Activated T-helper 1 cell treated with anti-CD3 and anti-CD28 coated beads, Interleukin-12 subunit alpha, Interleukin-12 subunit beta, Interleukin-2, Interleukin-4 antibody, amounts not matched to agents 30 ng/mL and 10 ng/mL and 1 ng/mL, durations not matched to agents 14 hours and 24 hours and 36 hours (primary cell): ENCODE results near the gene INSYN2B. TPM values are rescaled to one million over a fixed set of nuclear protein-coding genes. Genes with fewer than 3 reads are reported as not detected.

Experiments
- DNase-seq: peaks from one replicate; pipeline ENCODE4 v3.0.0; 2021; ENCODE audit warnings: low spot score
- H3K27ac Mint-ChIP-seq: one replicate; pipeline ENCODE4 v1.8.0; 2021; ENCODE audit warnings: mild to moderate bottlenecking, mixed read lengths
- H3K27me3 Mint-ChIP-seq: one replicate; pipeline ENCODE4 v1.8.0; 2022; ENCODE audit warnings: mild to moderate bottlenecking, moderate library complexity, mixed read lengths; ENCODE audit not compliant: insufficient read depth
- H3K36me3 Mint-ChIP-seq: one replicate; pipeline ENCODE4 v1.8.0; 2021; ENCODE audit warnings: low read depth, mixed read lengths
- H3K4me1 Mint-ChIP-seq: one replicate; pipeline ENCODE4 v1.8.0; 2021; ENCODE audit warnings: low read depth, mixed read lengths
- H3K4me3 Mint-ChIP-seq: one replicate; pipeline ENCODE4 v1.8.0; 2021; ENCODE audit warnings: mild to moderate bottlenecking, moderate library complexity, mixed read lengths
- H3K9me3 Mint-ChIP-seq: one replicate; pipeline ENCODE4 v1.8.0; 2021; ENCODE audit warnings: mixed read lengths
- intact Hi-C: fragments of 100-400 bp; cut with micrococcal nuclease; formaldehyde crosslinking; loops from one replicate; pipeline ENCODE4 v1.15.1; 2024
- total RNA-seq: library from RNA; stranded (reverse); gene quantifications from 2 replicates; pipeline ENCODE4 v1.2.3, GENCODE V29; 2022

The INSYN2B gene
- total RNA-seq: not detected in 2 replicates

DNA sequence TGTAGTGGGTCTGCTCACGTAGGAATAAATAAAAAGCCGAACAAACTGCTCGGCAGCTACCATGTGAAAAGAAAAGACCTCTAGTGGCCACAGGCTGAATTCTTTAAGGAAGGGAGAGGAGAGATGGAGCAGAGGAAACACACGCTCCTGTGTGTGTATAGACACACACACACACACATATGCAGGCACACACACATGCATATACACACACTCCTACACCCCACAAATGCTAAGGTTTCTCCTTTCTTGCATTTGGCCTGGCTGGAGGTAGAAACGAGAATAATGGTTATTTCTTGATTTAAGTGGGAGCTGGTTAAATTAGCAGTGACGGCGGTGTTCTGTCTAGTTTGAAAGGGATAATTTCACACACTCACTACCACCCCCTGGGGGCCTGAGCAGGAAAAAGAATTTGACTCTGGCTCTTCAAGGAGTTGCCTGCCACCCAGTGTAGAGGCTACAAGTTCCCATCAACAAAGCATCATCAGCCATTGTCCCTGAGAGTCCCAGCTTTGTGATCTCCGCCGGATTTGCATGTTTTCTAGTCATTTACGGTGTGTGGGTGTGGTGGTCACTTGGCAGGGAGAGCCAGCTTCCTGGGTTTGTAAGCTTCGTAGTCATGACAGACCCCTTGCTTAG is at the start of gene INSYN2B:
INSYN2B (minus strand) TSS at position 78 of the 636 bp plus-strand sequence. CDS start 96,597 bp downstream, outside the sequence.
- Mint-ChIP-seq H3K27me3 (no peaks in the 10 kb centered on the region), H3K27ac (no peak within 1 kb of the TSS), H3K36me3 (peaks cover 11% of the 10 kb centered on the region), H3K4me1 (no peaks in the 10 kb centered on the region), H3K4me3 (no peak within 1 kb of the TSS), H3K9me3 (no peaks in the 10 kb centered on the region)
- intact Hi-C loops: loop anchor here (2.0 to 10.0 kb wide), 2 partner anchors 186 to 276 kb away; no protein-coding TSS in a partner anchor
- no peak for DNase-seq

DNA sequence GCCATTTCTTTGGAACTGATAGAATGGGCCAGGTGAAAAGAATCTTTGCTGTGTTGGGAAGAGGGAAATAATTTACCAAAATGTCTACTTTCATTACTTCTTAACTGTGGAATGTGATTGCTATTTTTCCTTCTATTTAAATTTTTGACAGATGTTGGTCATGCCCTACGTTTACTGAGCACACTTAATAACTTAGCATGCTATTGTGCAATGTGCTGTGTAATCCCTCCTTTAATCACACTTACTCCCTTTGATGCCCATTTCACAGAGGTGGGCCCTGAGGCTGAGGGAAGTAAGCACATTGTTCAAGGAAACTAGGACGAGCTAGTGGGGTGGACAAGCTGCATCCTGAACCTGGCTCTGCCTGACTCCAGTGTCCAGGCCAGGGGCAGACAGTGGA is 47.8 kb upstream of the INSYN2B start:
- H3K27me3 Mint-ChIP-seq: no peaks in the 10 kb centered on the region
- no peaks in the 10 kb centered on the region for H3K4me1 Mint-ChIP-seq
- H3K27ac Mint-ChIP-seq: no peak overlapping the region
- no peaks in the 10 kb centered on the region for H3K9me3 Mint-ChIP-seq
- intact Hi-C loops: no loop called here
- H3K36me3 Mint-ChIP-seq: peaks cover 31% of the 10 kb centered on the region
- no peak for DNase-seq
- H3K4me3 Mint-ChIP-seq: no peak overlapping the region

DNA sequence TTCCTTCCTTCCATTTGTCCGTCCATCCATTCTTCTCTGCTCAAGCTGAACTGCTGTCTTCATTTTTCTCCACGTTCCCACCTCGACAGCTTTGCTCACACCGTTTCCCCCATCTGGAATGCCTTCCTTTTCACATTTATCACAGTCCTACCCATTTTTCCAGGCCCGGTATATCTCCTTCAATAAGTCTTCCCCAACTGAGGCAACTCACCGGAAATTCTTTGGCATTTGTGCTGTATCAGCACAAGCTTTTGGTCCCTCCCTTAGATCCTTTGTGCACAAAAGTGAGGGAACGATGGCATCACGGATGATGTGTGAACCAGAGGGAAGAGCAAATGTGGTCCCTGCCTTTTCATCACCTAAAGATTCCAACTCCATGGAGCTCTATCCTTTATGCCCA is 45.6 kb upstream of the INSYN2B start:
- Mint-ChIP-seq H3K4me3 (no peak overlapping the region), H3K27ac (no peak overlapping the region), H3K4me1 (no peaks in the 10 kb centered on the region), H3K9me3 (no peaks in the 10 kb centered on the region), H3K27me3 (no peaks in the 10 kb centered on the region), H3K36me3 (peaks cover 40% of the 10 kb centered on the region)
- intact Hi-C loops: no loop called here
- no peak for DNase-seq

DNA sequence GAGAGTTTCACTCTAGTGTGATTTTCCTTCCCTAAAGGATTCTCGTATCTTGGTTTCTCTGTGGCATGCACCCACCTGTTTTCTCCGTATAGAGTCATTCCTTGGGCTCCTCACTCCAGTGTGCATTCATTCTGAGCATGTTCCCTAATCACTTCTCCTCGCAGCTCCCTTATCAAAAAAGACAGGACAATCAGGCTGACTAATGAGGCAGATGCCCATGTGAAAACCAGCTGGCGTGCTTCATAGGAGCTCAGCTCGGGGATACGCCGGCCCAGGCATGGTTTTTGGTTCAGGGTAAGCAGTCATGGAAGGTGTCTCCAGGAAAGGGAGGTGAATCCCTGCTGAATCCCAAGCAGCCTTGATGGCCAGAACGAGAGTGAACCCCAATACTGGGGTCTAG is 41.2 kb upstream of the INSYN2B start:
- H3K4me3 Mint-ChIP-seq: no peak overlapping the region
- H3K27ac Mint-ChIP-seq: no peak overlapping the region
- H3K36me3 Mint-ChIP-seq: peaks cover 36% of the 10 kb centered on the region
- H3K9me3 Mint-ChIP-seq: no peaks in the 10 kb centered on the region
- H3K27me3 Mint-ChIP-seq: no peaks in the 10 kb centered on the region
- DNase-seq: no peak
- intact Hi-C loops: no loop called here
- no peaks in the 10 kb centered on the region for H3K4me1 Mint-ChIP-seq

DNA sequence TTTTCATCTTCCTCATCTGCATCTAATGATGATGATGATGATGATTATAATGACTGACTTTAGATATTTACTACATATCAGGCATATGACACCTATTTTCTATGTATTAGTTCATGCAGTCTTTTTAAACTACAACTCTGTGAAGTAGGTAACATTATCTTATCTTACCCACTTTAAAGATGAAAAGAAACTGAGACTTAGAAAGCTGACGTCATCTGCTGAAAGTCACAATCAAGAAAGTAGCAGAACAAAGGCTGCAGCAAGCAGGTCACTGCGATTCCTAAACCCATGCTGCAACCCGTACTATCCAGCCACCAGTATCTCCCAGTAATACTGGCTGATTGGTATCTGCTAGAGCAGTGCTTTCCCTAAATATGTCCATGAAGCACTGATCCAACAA is 40.1 kb upstream of the INSYN2B start:
- Mint-ChIP-seq H3K4me1 (no peaks in the 10 kb centered on the region), H3K9me3 (no peaks in the 10 kb centered on the region), H3K36me3 (peaks cover 33% of the 10 kb centered on the region), H3K27me3 (no peaks in the 10 kb centered on the region), H3K27ac (no peak overlapping the region), H3K4me3 (no peak overlapping the region)
- DNase-seq: no peak
- intact Hi-C loops: no loop called here

DNA sequence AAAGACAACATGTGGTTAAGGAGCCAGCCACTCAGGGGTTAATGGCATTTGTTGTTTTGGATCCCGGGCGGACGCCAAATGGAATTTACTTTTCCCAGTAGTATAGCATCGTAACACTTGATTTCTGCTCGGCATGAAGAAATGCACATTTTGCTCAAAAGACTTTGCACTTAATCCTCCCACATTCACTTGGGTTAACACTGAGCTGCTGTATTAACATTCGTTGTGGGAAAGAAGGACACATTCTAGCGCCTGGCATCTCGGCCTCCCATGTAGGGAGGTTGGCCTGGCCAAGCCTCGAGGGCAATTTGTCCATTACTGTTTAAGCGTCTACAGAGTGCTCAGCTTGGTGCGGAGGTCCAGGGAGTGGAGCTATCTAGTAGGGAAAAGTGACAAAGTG is 32.3 kb upstream of the INSYN2B start:
- no peak for DNase-seq
- intact Hi-C loops: no loop called here
- Mint-ChIP-seq H3K27me3 (no peaks in the 10 kb centered on the region), H3K4me1 (no peaks in the 10 kb centered on the region), H3K36me3 (peaks cover 24% of the 10 kb centered on the region), H3K4me3 (no peak overlapping the region), H3K9me3 (no peaks in the 10 kb centered on the region), H3K27ac (no peak overlapping the region)

DNA sequence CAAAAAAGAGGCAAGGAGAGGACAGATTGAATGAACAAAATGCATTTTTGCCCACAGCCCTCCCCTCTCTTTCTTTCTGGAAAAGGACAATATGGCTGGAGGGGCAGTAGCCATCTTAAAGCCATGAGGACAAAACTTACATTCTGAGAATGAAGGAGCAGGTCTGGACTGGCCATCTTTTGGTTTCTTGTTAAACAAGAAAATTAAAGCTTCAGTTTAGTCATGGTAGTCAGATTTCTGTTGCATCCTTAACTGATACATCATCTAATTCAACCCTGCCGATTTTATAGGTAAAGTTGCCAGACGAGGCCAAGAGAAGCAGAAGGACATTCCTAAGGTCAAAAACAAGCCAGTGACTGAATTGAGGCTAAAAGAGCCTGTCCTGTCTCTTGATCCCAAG is 31.5 kb upstream of the INSYN2B start:
- intact Hi-C loops: no loop called here
- DNase-seq: no peak
- no peaks in the 10 kb centered on the region for H3K27me3 Mint-ChIP-seq
- H3K4me3 Mint-ChIP-seq: no peak overlapping the region
- peaks cover 24% of the 10 kb centered on the region for H3K36me3 Mint-ChIP-seq
- no peaks in the 10 kb centered on the region for H3K9me3 Mint-ChIP-seq
- H3K4me1 Mint-ChIP-seq: no peaks in the 10 kb centered on the region
- H3K27ac Mint-ChIP-seq: no peak overlapping the region

DNA sequence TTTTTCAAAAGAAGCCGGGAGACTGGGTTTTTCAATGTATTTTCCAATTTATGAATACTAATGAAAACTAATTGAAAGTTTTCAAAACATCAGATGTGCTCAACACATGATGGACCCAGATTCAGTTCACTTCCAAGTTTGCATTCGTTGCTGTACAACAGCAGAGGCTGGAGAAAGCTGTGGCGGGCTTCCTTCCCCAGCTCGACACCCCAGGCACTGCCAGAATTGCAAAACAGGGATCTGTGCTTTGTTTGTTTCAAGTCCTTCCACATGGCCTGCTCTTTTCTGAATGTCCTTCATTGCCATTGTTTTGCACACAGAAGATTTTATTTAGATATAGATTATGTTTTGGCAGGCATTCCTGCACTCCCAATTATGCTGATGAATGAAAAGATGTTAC is 30.3 kb upstream of the INSYN2B start:
- Mint-ChIP-seq H3K36me3 (peaks cover 24% of the 10 kb centered on the region), H3K9me3 (no peaks in the 10 kb centered on the region), H3K4me3 (no peak overlapping the region), H3K4me1 (no peaks in the 10 kb centered on the region), H3K27me3 (no peaks in the 10 kb centered on the region), H3K27ac (no peak overlapping the region)
- DNase-seq: no peak
- intact Hi-C loops: no loop called here

DNA sequence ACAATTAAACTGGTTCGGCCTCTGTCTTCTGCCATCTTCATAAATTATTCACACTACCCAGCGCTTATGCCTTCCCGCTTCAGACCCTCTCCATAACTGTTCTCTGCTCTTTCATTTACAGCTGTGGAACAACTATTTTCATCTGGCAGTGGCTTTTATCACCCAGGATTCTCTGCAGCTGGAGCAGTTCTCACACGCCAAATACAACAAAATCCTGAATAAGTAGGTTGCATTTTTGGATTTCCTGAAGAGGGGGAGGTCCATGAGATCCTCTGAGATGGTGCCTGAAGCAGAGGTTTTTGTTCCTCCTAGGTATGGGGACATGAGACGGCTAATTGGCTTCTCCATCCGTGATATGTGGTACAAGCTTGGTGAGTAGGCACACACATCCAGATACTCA is 28.1 kb upstream of the INSYN2B start:
- no peak overlapping the region for H3K4me3 Mint-ChIP-seq
- no peak overlapping the region for H3K27ac Mint-ChIP-seq
- intact Hi-C loops: no loop called here
- DNase-seq: no peak
- no peaks in the 10 kb centered on the region for H3K4me1 Mint-ChIP-seq
- H3K9me3 Mint-ChIP-seq: peaks cover 6% of the 10 kb centered on the region
- peaks cover 34% of the 10 kb centered on the region for H3K36me3 Mint-ChIP-seq
- H3K27me3 Mint-ChIP-seq: no peaks in the 10 kb centered on the region

DNA sequence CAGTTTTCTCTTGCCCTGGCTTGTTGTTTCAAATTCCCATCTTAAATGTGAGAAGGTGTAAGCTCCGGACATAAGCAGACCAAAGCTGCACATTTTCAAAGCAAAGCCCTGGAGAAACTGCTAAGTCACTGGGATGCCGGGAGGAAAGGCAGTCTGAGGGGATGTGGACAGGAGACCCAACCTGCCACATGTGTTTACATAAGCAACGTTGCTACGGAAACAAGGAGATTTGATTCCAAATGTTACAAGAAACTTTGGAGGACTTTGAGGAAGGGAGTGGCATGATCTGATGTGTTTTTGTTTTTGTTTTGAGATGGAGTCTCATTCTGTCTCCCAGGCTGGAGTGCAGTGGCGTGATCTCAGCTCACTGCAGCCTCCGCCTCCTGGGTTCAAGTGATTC is 25.7 kb upstream of the INSYN2B start:
- intact Hi-C loops: no loop called here
- H3K36me3 Mint-ChIP-seq: peaks cover 42% of the 10 kb centered on the region

DNA sequence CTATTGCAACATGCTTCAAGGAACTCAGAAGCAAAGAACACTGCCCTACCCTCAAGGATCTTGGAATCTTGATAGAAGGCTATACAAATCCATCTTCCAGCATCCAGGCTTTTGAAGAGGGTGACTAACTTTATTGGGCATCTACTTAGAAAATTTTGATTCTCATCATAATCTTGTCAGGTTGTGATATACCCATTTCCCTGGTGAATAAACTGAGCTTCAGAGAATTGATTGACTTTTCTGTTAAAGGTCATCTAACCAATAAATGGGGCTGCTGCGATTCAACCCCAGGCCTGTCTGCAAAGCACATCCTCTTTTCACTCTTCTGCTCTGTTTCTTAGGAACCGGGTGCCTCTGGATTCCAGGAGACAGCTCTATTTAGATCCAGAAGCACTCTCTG is 19.9 kb upstream of the INSYN2B start:
- intact Hi-C loops: no loop called here
- Mint-ChIP-seq H3K4me1 (no peaks in the 10 kb centered on the region), H3K36me3 (peaks cover 47% of the 10 kb centered on the region), H3K27me3 (no peaks in the 10 kb centered on the region), H3K4me3 (no peak overlapping the region), H3K9me3 (peaks cover 6% of the 10 kb centered on the region), H3K27ac (no peak overlapping the region)
- DNase-seq: no peak

More for the DNA sequence above, 25.7 kb upstream of the INSYN2B start:
- no peaks in the 10 kb centered on the region for H3K4me1 Mint-ChIP-seq
- H3K27ac Mint-ChIP-seq: no peak overlapping the region
- H3K27me3 Mint-ChIP-seq: no peaks in the 10 kb centered on the region
- no peak for DNase-seq
- H3K4me3 Mint-ChIP-seq: no peak overlapping the region
- peaks cover 6% of the 10 kb centered on the region for H3K9me3 Mint-ChIP-seq

DNA sequence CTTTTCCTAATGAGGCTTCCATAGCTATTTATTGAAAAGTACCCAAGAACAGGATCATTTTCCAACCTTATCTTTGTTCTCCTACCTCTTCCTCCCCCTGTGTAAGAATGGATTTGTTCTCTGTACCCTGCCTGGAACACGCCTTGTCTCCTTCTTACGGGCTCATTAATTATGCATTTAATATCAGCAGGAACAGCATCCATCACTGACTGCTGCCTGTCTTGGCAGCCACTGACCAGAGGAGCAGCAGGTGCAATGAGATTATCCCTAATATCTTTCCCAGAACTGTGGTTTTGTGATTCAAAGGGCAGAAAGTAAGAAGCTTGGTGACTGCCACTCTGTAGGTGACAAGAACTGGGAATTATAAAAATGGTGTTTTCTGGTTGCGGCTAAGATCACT is 19.3 kb upstream of the INSYN2B start:
- intact Hi-C loops: no loop called here
- no peaks in the 10 kb centered on the region for H3K4me1 Mint-ChIP-seq
- peaks cover 49% of the 10 kb centered on the region for H3K36me3 Mint-ChIP-seq
- no peak overlapping the region for H3K4me3 Mint-ChIP-seq
- H3K27ac Mint-ChIP-seq: no peak overlapping the region
- no peaks in the 10 kb centered on the region for H3K27me3 Mint-ChIP-seq
- no peak for DNase-seq
- H3K9me3 Mint-ChIP-seq: peaks cover 6% of the 10 kb centered on the region

DNA sequence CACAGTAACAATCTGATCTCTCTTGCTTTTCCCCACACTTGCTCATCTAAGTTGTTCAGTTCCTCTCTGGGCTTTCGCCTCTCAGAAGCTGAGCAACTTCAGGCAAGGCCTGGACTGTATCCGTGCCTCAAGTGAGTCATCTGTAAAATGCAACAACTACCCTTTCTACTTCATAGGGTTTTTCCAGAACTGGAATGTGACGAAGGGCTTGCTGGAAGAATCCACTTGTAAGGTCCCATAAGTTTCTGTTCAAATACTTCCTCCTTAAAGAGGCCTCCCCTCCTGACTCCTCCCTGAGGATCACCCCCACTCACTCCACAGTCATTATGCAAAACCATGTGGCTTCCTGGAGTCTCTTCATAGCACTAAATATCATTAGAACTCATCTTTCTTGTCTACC is 17.5 kb upstream of the INSYN2B start:
- Mint-ChIP-seq H3K4me1 (no peaks in the 10 kb centered on the region), H3K36me3 (peaks cover 38% of the 10 kb centered on the region), H3K9me3 (no peaks in the 10 kb centered on the region), H3K27ac (peak overlapping the region; percentile 25), H3K4me3 (no peak overlapping the region), H3K27me3 (no peaks in the 10 kb centered on the region)
- intact Hi-C loops: no loop called here
- DNase-seq: no peak

DNA sequence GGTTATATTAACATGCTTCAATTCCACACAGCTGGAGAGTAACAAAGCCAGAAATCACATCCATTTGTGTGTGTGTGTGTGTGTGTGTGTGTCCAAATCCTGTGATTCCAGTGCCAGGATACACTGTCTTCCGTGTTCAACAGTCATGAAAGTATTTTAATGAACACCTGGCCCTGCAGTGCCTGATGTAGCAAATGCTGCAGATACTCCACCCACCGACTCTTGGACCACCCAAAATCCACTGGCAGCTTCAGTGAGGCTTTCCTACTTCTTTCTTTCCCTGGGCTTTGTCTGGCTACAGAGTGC is 13.1 kb upstream of the INSYN2B start:
- Mint-ChIP-seq H3K27ac (no peak overlapping the region), H3K4me3 (no peak overlapping the region), H3K9me3 (no peaks in the 10 kb centered on the region), H3K4me1 (no peaks in the 10 kb centered on the region), H3K27me3 (no peaks in the 10 kb centered on the region), H3K36me3 (peaks cover 36% of the 10 kb centered on the region)
- intact Hi-C loops: no loop called here
- no peak for DNase-seq
